Stimulated activated CD8-positive, alpha-beta memory T cell treated with anti-CD3 and anti-CD28 coated beads, Interleukin-2, amount 100 ng/mL, for 48 hours (primary cell): Measurements from ENCODE around the gene SLAMF8.

Experiments used
- DNase-seq, 2 donors: peaks; one replicate each; pipeline ENCODE4 v3.0.0-alpha.2; 2020; ENCODE audit warnings: low read depth in 2 of 2

SLAMF8 gene

DNA sequence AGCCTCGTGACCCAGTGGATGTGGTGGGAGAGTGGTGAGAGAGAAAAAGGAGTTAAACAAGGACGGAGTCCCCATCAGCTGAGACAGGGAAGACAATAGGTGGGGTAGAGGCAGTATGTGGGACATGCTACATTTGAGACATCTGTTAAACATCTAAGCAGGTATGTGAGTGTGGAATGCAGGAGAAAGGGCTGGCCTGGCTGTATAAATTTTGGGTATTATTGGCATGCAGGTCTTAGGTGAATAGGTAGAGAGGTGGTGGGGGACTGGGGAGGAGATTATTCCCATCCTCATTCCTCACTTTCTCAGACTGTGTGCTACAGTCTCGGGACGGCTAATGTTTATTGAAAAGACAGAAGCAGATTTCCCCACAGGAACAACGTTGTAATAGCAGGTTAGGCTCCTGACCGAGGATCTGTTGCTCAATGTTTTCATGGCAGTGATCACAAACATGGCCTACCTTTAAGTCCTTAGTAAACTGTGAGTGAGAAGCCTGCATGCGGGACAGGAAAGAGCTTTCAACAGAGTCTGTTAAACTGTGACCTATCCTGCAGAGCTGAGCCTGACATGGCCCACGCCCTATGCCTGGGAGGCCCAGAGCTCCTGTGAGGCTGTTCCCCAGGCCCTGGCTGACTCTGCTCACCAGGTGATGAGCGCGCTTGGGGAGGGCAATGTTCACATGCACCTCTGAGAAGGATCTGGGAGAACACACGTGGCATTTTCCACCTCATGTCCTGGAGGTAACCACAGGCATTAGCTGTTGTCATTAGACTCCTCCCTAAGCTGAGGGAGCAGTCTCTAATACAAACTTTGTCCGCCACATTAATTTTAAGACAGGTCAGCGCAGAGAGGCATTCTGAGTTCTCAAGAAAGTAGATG lies 19.3 kb downstream of the SLAMF8 start:
- DNase-seq = no peak

DNA sequence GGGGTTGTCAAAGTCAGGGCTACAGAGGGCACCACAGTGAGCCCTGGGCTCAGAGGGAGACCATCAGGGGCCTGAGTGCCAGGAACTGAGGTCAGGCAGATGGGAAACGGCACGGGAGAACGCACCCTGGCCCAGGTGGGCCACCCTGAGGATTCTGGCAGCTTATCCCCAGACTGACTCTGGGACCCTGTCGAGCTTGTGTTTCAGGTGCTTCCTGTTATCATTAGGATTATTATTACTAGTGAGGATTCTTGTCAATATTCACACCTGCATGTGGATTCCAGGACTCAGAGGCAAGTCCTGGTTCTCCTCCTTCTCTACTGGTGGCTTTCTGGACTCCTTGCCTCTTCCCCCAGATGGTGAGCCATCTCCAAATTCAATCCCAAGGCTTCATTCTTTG lies 20.6 kb downstream of the SLAMF8 start:
- no peak for DNase-seq

- no peak for DNase-seq
Measured at GRCh38 chr1:159848326-159848725, 21.7 kb downstream of the SLAMF8 start.

- DNase-seq = no peak
Measured at GRCh38 chr1:159849626-159850366, 23.1 kb downstream of the SLAMF8 start.

DNA sequence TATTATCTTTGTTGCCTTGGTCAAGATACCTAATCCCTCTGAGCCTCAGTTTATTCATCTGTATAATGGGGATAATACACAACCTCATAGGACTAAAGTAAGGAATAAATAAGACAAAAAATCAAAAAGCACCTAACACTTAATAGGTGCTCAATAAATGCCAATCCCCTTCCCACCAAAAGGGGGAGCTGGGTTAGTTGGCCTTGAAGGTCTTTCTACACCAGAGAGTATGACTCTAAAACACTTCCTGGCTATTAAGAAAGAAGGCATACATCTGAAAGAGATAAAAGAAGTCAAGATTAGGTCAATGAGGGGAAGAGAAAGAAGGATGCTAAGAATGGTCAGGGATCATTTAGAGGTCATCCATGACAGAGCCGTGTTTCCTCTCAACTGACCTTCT lies 24.7 kb downstream of the SLAMF8 start:
- no peak for DNase-seq

GRCh38 chr1:159853417-159854115 lies 26.9 kb downstream of the SLAMF8 start:
- DNase-seq = no peak

DNA sequence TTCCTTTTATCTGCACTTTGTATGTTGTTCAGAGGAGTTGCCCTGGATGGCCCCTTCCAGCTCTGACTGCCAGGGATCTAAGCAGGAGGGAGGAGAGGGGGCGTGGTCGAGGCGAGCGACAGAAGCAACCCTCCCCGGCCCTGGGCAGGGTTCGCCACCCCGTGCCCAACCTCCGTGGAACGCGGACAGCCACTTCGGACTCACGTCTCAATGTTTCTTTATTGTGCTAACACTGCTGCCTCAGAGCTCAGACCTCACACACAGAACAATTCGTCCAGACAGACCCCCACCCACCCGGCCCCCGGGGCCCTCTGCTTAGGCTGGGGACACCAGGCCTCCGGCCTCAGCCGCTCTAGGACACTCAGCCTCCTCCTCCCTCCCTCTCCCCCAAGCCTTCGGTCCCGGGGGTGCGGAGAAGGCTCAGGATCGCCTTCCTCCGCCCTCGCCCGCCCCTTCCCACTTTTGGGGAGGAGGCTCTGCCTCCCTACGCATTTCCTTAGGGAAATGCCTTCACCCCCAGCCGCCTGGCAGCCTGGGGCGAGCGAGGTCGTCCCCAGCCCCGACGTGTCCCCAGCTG lies 27.5 kb downstream of the SLAMF8 start:
- DNase-seq = peak in 1 of 2 donors; percentile 1

GRCh38 chr1:159854693-159855192 lies 28.1 kb downstream of the SLAMF8 start:
- peak; percentile 75 for DNase-seq

DNA sequence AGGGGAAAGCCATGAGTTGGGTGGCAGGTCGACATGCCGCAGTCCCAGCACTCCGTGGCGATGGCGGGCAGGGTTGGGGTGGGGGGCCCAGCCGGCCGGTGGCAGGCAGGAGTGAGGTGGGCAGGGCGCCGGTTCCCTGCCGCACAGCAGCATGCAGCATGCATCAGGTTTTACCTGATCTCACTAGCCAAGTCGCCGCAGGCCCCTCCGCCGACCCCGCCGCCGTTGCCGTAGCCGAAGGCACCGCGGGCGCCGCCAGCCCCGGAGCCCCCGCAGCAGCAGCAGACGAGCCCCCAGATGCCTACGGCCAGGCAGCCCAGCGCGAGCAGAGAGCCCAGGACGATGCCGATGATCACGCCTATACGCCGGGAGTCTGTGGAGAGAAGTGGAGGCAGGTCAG lies 29.0 kb downstream of the SLAMF8 start:
- DNase-seq = no peak

DNA sequence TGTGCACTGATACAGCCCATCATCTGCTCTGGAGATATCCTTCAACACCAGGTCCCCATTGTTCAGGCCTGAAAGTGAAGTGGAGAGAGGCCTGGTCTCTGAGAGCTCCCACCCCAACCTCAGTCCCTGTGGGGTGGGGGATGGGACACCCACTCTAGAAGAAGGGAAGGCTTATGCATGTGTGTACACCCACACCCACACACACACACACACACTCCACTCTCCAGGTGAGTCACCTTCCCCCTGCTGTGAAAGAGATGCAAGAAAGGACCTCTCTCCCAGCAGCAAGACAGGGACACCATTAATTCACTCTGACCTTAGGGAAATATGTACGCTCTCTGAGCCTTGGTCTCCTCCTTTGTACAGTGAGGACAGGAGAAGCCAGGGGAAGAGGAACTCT lies 29.9 kb downstream of the SLAMF8 start:
- no peak for DNase-seq

- DNase-seq = no peak
Measured at GRCh38 chr1:159857889-159858288, 31.2 kb downstream of the SLAMF8 start.

GRCh38 chr1:159859767-159860322 lies 33.2 kb downstream of the SLAMF8 start:
- DNase-seq = no peak

GRCh38 chr1:159860456-159860855 lies 33.8 kb downstream of the SLAMF8 start:
- DNase-seq = no peak

GRCh38 chr1:159861218-159861617 lies 34.5 kb downstream of the SLAMF8 start:
- no peak for DNase-seq

DNA sequence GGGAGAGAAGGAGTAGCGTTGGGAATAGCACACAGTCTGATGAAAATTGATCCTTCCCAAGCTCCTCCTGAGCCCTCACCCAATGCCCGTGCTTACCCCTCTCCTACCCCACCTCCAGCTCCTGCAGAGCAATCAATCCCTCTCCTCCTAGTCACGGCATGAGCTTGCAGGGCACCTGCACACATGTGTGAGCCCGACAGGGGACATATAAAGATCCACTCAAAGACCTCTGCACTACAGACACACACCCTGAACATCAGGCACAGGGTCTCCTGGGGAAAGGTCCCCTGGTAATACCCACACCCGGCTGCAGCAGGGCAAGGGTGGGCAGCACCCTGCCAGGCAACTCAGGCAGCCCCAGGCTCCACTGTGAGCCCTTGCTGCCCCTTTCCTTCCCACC lies 35.4 kb downstream of the SLAMF8 start:
- DNase-seq = no peak

- DNase-seq = no peak
Measured at GRCh38 chr1:159862557-159862956, 35.9 kb downstream of the SLAMF8 start, which contains the start of gene VSIG8. VSIG8 (minus strand) TSS chr1:159862657; CDS start chr1:159862521, 136 bp downstream.

DNA sequence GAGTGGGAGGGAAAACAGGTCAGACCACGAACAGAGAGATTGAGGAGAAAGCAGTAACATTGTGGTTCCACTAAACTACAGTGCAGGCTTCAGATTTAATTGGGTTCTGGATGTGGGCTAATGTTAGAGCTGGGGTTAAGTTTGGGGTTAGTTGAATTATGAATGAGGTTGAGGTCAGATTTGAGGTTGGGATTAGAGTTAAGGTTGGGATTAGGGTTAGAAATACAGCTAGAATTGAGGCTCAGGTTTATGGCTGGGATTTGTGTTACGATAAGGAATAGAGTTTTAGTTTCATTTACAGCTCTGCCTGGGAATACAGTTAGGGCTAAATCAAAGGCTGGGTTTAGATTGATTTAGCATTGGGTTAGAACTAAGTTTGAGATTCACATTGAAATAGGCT lies 37.6 kb downstream of the SLAMF8 start:
- no peak for DNase-seq

DNA sequence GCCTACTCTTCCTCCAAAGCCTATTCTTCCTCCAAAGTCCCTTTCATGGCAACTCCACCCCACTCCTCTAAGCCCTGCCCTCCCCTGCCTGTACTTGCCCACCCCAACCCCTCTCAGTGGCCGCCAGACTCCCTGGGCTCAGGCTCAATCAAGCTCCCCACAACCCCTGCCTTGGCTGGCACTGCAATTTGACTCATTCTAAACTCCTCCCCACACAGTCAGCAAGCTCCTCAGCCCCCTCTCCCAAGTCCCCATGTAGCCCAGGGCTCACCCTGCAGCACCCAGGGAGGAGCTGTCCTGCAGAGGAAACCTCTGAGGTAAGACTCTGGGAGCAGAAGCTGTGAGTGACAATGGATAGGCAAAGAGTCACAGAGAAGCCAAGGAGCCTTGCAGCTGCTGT lies 39.4 kb downstream of the SLAMF8 start:
- DNase-seq = no peak

- no peak for DNase-seq
Measured at GRCh38 chr1:159866905-159867663, 40.4 kb downstream of the SLAMF8 start.

GRCh38 chr1:159867664-159868026 lies 41.0 kb downstream of the SLAMF8 start:
- DNase-seq = no peak

DNA sequence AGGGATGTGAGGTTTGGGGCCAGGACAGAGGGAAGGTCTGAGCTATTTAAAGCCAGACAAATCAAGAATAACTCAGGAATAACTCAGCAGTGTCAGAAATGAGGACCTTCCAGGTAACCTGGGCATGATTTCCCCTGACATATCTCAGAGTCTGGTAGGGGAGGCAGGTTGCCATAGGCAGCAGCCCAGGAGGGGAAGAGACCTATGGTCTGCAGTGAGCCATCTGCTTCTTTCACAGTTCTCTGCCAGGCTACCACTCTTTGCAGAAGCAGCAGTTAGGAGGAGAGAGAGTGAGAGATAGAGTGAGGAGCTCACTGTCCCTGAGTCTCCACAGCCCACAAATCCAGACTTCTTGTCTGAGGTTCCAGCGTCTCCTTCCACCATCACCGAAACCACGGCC lies 42.1 kb downstream of the SLAMF8 start:
- no peak for DNase-seq
